K562 (cell line): ENCODE results near the gene TXNDC15. TPM values are rescaled to one million over a fixed set of nuclear protein-coding genes. Genes with fewer than 3 reads are reported as not detected.

Source experiments
- ATAC-seq: fragments of 200-7000 bp; cut with Tn5 transposase; 3 replicates; pipeline ENCODE4 v1.9.1; 2020; ENCODE audit warnings: moderate library complexity
- BruUV-seq: library from RNA; stranded (reverse); fragments of 400-500 nt; replicated peaks from 2 replicates; lab custom pipeline; 2021; lab: Mats Ljungman, UMichigan
- CTCF ChIA-PET: fragments of 300-600 bp; formaldehyde crosslinking; extraction: SDS; loops from one replicate; lab custom pipeline; 2021; ENCODE audit warnings: low intra/inter-chr PET ratio; lab: Yijun Ruan, JAX
- POLR2A ChIA-PET: fragments of 300-600, 350-650 bp; sonication (Branson Sonifier 250); formaldehyde crosslinking; extraction: SDS; loops from one replicate; lab custom pipeline; 2021; ENCODE audit warnings: antibody characterized with exemption, inconsistent platforms; lab: Yijun Ruan, JAX
- DNase-seq, 4 experiments: peaks; one replicate each; pipeline versions ENCODE4 v3.0.0 to v3.0.0-alpha.2; 2011 to 2018; ENCODE audit warnings: low spot score in 3 of 4, mixed read lengths in 3 of 4; ENCODE audit errors: extremely low read depth in 1 of 4
- FAIRE-seq: peaks from 2 replicates; lab custom pipeline; 2011; peaks lifted over from hg19 to GRCh38; lab: Jason Lieb, UNC
- H2AFZ ChIP-seq: 2 replicates; pipeline ENCODE4 v1.6.0; 2011; ENCODE audit warnings: low read depth, low read length, control low read depth, inconsistent platforms
- H3K27ac ChIP-seq: fragments of 200-600 bp; 3 replicates; pipeline ENCODE4 v1.8.0; 2011; ENCODE audit warnings: low read depth, mild to moderate bottlenecking, control low read depth, inconsistent platforms, low read length, moderate library complexity, mixed read lengths; ENCODE audit errors: extremely low read depth
- H3K27me3 ChIP-seq, 2 experiments: fragments of 300-600 bp in 1 of 2; 2 replicates in 1 of 2; 3 replicates in 1 of 2; pipeline versions ENCODE4 v1.6.0 to v1.8.0; 2011; ENCODE audit warnings: inconsistent platforms in 2 of 2, low read length in 2 of 2, mild to moderate bottlenecking in 1 of 2, mixed read lengths in 1 of 2, moderate library complexity in 1 of 2; ENCODE audit not compliant: control insufficient read depth in 2 of 2, insufficient read depth in 2 of 2
- H3K36me3 ChIP-seq: fragments of 300-600 bp; 3 replicates; pipeline ENCODE4 v1.8.0; 2011; ENCODE audit warnings: mild to moderate bottlenecking, low read length, inconsistent platforms; ENCODE audit not compliant: control insufficient read depth, insufficient read depth
- H3K4me1 ChIP-seq, 2 experiments: fragments of 200-600 bp in 1 of 2; replicated peaks in 1 of 2; 2 replicates in 1 of 2; 3 replicates in 1 of 2; pipeline versions ENCODE4 v1.5.1 to v1.8.0; 2011; ENCODE audit warnings: inconsistent platforms in 2 of 2, low read length in 2 of 2, mild to moderate bottlenecking in 1 of 2, mixed read lengths in 1 of 2, moderate library complexity in 1 of 2; ENCODE audit not compliant: control insufficient read depth in 2 of 2, insufficient read depth in 2 of 2
- H3K4me2 ChIP-seq: 2 replicates; pipeline ENCODE4 v1.6.1; 2011; ENCODE audit warnings: low read length, control low read depth, inconsistent platforms, mixed read lengths; ENCODE audit not compliant: insufficient read depth
- H3K4me3 ChIP-seq: fragments of 200-600 bp; sonication (generic), shearing (Covaris generic); 2 replicates; pipeline ENCODE4 v1.5.1; 2016; ENCODE audit warnings: control low read depth, inconsistent platforms
- H3K79me2 ChIP-seq: fragments of 200-600 bp; 3 replicates; pipeline ENCODE4 v1.8.0; 2011; ENCODE audit warnings: low read length, inconsistent platforms; ENCODE audit not compliant: control insufficient read depth, insufficient read depth
- H3K9ac ChIP-seq, 2 experiments: 2 replicates each; pipeline versions ENCODE4 v1.6.0 to v1.6.1; 2011; ENCODE audit warnings: low read depth in 2 of 2, low read length in 2 of 2, control low read depth in 1 of 2, inconsistent platforms in 1 of 2, mild to moderate bottlenecking in 1 of 2, mixed read lengths in 1 of 2; ENCODE audit not compliant: insufficient read depth in 1 of 2
- H3K9me1 ChIP-seq: one replicate; pipeline ENCODE4 v1.6.0; 2011; ENCODE audit warnings: inconsistent platforms, mild to moderate bottlenecking, low read length, moderate library complexity; ENCODE audit not compliant: control insufficient read depth, insufficient read depth
- H3K9me3 ChIP-seq: replicated peaks from 2 replicates; pipeline ENCODE4 v1.5.1; 2011; ENCODE audit warnings: low read depth, low read length, inconsistent platforms; ENCODE audit not compliant: control insufficient read depth, insufficient read depth
- H4K20me1 ChIP-seq: replicated peaks from 2 replicates; pipeline ENCODE4 v1.6.1; 2011; ENCODE audit warnings: low read length, inconsistent platforms, mixed read lengths; ENCODE audit not compliant: control insufficient read depth, insufficient read depth
- ARHGAP35 ChIP-seq: fragments of 450-650 bp; IDR thresholded peaks from 2 replicates; pipeline ENCODE4 v1.6.1; 2018; ENCODE audit not compliant: partially characterized antibody
- EWSR1 ChIP-seq: fragments of 450-650 bp; IDR thresholded peaks from 2 replicates; pipeline ENCODE4 v1.6.1; 2018; ENCODE audit warnings: borderline replicate concordance, mild to moderate bottlenecking, low read depth, moderate library complexity; ENCODE audit not compliant: partially characterized antibody
- FOXO4 ChIP-seq: fragments of 450-650 bp; formaldehyde crosslinking; IDR thresholded peaks from 2 replicates; pipeline ENCODE4 v1.4.0; 2020; ENCODE audit warnings: mild to moderate bottlenecking, moderate library complexity
- SPI1 ChIP-seq: IDR thresholded peaks from 2 replicates; pipeline ENCODE4 v1.6.1; 2011; ENCODE audit warnings: low read depth, low read length, control low read depth, borderline replicate concordance
- ZBTB49 ChIP-seq: sonication (generic); formaldehyde crosslinking; IDR thresholded peaks from 2 replicates; pipeline ENCODE4 v1.8.0; 2022; ENCODE audit warnings: missing genetic modification reagents, mild to moderate bottlenecking, borderline replicate concordance
- ZNF277 ChIP-seq: fragments of 250-450 bp; sonication (Bioruptor Pico); IDR thresholded peaks from 2 replicates; pipeline ENCODE4 v1.8.0; 2022; ENCODE audit warnings: inconsistent platforms, mild to moderate bottlenecking, moderate library complexity, borderline replicate concordance
- ZNF41 ChIP-seq: fragments of 250-450 bp; sonication (Bioruptor Pico); conservative IDR thresholded peaks from 2 replicates; pipeline ENCODE4 v1.4.0; 2020; ENCODE audit warnings: mild to moderate bottlenecking
- ZSCAN29 ChIP-seq: fragments of 450-650 bp; IDR thresholded peaks from 2 replicates; pipeline ENCODE4 v1.6.1; 2017
- WGBS: fragments of 100-300 bp; shearing (Covaris generic); methylation state at CpG from one replicate; pipeline ENCODE4 v1.1.6; 2016; ENCODE audit warnings: low coverage, mixed read lengths; ENCODE audit not compliant: insufficient coverage; ENCODE audit errors: missing lambda C conversion rate; 5-methylcytosine and 5-hydroxymethylcytosine counted together
- in situ Hi-C: fragments of 300-500 bp; cut with MboI; formaldehyde crosslinking; loops from 4 replicates; pipeline ENCODE4 v1.15.0; 2018; ENCODE audit warnings: inconsistent platforms, mixed read lengths
- intact Hi-C: fragments of 100-400 bp; cut with micrococcal nuclease; formaldehyde crosslinking; loops from 2 replicates; pipeline ENCODE4 v1.14.2; 2022
- polyA plus RNA-seq, 8 experiments: library from polyadenylated mRNA; depleted of rRNA in 4 of 8; stranded (reverse) in 5 of 8; unstranded in 3 of 8; fragments of >200 nt; fragmentation: Nextera tagmentation in 2 of 8; fragmentation: Illumina TruSeq in 1 of 8; extraction: Ambion mirVana in 2 of 8; extraction: Trizol in 1 of 8; gene quantifications; 2 replicates each; pipeline versions ENCODE4 v1.2.1 to v1.2.3, GENCODE V29; 2011 to 2014; ENCODE audit warnings: inconsistent platforms in 1 of 8, missing spikeins in 1 of 8
- total RNA-seq, 7 experiments: library from RNA; depleted of rRNA in 6 of 7; stranded (reverse); fragments of >200 nt in 6 of 7; fragmentation: Illumina TruSeq in 2 of 7; extraction: Trizol in 2 of 7; gene quantifications; 2 replicates each; pipeline versions ENCODE4 v1.2.1 to v1.2.3, GENCODE V29; 2011 to 2021; ENCODE audit warnings: low replicate concordance in 1 of 7
- TF ChIP-seq, protein P1 (sequence below): sonication (generic); formaldehyde crosslinking; IDR thresholded peaks from 2 replicates; pipeline ENCODE4 v1.8.1; 2023; ENCODE audit warnings: missing genetic modification reagents, mild to moderate bottlenecking, borderline replicate concordance
- TF ChIP-seq, protein P2 (sequence below): fragments of 450-650 bp; IDR thresholded peaks from one replicate; pipeline ENCODE4 v1.6.1; 2018; ENCODE audit warnings: mild to moderate bottlenecking, moderate library complexity; ENCODE audit not compliant: partially characterized antibody

TXNDC15 gene
- total and polyA plus RNA-seq, 9 of the 15 experiments (the other 6 are each of a cell fraction or from before 2014, with no cell fraction given): 3.0 to 15.4 (median 12.3) TPM

- Histone ChIP-seq H3K4me3 (no peak overlapping the region), H3K27me3 (no peaks in the 10 kb centered on the region), H3K9ac (no peak overlapping the region), H3K27ac (no peak overlapping the region), H3K36me3 (peaks cover 72% of the 10 kb centered on the region), H3K4me2 (no peak overlapping the region), H3K9me1 (no peaks in the 10 kb centered on the region), H3K4me1 (no peaks in the 10 kb centered on the region; a peak in 1 of 5 replicates), H3K79me2 (peaks cover 14% of the 10 kb centered on the region), H4K20me1 (0 out of 2 replicates have a peak, but pooled peaks cover 2% of the 10 kb centered on the region), H3K9me3 (no peaks in the 10 kb centered on the region; the same call in 1 of the 2 replicates), H2AFZ (no peak overlapping the region)
- in situ Hi-C loops (no loop called here), intact Hi-C loops (no loop called here)
- 88% methylated on average over 3 of the region's 3 CpGs for WGBS
- FAIRE-seq: peak; percentile 35
- ChIA-PET POLR2A (interaction anchor here (0.7 to 0.8 kb wide), 3 partner anchors 12 to 47 kb away, joined by 3 read pairs; partner anchors contain the start of gene C5orf24), CTCF (no interaction called here)
- no peak for ATAC-seq
- no peak for DNase-seq
- no TSS peak for BruUV-seq
- TF ChIP-seq ZSCAN29 (no peak), EWSR1 (no peak), ARHGAP35 (no peak), ZNF41 (CRISPR knock-in tag) (no peak), FOXO4 (CRISPR knock-in tag) (no peak), SPI1 (no peak), ZNF277 (CRISPR knock-in tag) (no peak), ZBTB49 (CRISPR knock-in tag) (no peak)
- TF ChIP-seq, protein P1, sequence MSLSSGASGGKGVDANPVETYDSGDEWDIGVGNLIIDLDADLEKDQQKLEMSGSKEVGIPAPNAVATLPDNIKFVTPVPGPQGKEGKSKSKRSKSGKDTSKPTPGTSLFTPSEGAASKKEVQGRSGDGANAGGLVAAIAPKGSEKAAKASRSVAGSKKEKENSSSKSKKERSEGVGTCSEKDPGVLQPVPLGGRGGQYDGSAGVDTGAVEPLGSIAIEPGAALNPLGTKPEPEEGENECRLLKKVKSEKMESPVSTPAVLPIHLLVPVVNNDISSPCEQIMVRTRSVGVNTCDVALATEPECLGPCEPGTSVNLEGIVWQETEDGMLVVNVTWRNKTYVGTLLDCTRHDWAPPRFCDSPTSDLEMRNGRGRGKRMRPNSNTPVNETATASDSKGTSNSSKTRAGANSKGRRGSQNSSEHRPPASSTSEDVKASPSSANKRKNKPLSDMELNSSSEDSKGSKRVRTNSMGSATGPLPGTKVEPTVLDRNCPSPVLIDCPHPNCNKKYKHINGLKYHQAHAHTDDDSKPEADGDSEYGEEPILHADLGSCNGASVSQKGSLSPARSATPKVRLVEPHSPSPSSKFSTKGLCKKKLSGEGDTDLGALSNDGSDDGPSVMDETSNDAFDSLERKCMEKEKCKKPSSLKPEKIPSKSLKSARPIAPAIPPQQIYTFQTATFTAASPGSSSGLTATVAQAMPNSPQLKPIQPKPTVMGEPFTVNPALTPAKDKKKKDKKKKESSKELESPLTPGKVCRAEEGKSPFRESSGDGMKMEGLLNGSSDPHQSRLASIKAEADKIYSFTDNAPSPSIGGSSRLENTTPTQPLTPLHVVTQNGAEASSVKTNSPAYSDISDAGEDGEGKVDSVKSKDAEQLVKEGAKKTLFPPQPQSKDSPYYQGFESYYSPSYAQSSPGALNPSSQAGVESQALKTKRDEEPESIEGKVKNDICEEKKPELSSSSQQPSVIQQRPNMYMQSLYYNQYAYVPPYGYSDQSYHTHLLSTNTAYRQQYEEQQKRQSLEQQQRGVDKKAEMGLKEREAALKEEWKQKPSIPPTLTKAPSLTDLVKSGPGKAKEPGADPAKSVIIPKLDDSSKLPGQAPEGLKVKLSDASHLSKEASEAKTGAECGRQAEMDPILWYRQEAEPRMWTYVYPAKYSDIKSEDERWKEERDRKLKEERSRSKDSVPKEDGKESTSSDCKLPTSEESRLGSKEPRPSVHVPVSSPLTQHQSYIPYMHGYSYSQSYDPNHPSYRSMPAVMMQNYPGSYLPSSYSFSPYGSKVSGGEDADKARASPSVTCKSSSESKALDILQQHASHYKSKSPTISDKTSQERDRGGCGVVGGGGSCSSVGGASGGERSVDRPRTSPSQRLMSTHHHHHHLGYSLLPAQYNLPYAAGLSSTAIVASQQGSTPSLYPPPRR (CRISPR knock-in tag): no peak
- TF ChIP-seq, protein P2, sequence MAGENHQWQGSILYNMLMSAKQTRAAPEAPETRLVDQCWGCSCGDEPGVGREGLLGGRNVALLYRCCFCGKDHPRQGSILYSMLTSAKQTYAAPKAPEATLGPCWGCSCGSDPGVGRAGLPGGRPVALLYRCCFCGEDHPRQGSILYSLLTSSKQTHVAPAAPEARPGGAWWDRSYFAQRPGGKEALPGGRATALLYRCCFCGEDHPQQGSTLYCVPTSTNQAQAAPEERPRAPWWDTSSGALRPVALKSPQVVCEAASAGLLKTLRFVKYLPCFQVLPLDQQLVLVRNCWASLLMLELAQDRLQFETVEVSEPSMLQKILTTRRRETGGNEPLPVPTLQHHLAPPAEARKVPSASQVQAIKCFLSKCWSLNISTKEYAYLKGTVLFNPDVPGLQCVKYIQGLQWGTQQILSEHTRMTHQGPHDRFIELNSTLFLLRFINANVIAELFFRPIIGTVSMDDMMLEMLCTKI: no peak
These were observed 16.8 kb upstream of the TXNDC15 start for GRCh38 chr5:134857401-134857800.
